GM19452 (cell line): Measurements from ENCODE around the gene XYLT1.
"Not testable (repeated sequence)": the region's sequence is repeated elsewhere in the genome, so short reads cannot be mapped to it uniquely, and the experiment has no call there.

Experiments used
- ATAC-seq: cut with Tn5 transposase; IDR thresholded peaks from one replicate; pipeline ENCODE4 v1.9.1; 2021; ENCODE audit not compliant: unreplicated experiment

The XYLT1 gene

DNA sequence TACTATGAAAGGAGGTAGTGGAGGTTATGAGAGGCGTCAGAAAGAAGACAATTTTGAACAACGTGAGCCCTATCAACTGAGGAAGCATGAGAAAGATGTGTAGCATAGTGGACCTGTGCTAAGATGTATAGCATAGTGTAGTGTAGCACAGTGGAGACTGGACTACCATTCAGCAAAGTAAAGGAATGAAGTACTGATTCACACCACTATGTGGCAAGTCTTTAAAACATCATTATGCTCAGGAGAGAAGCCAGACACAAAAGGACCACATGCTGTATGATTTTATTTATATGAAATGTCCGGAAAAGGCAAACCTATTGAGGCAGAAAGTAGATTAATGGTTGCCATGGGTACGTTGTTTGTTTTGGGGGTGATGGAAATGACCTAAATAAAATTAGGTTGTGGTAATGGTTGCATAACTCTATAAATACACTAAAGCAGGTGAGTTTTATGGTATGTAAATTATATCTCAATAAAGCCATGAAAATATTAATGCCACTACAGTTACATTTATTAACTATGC is 20.4 kb upstream of the XYLT1 start:
- ATAC-seq: no peak

GRCh38 chr16:17488506-17488905 is 17.7 kb upstream of the XYLT1 start:
- ATAC-seq: no peak

GRCh38 chr16:17483351-17483750 is 12.6 kb upstream of the XYLT1 start:
- ATAC-seq: no peak

GRCh38 chr16:17482341-17482740 is 11.6 kb upstream of the XYLT1 start:
- not testable (repeated sequence) for ATAC-seq

GRCh38 chr16:17481736-17482135 is 11.0 kb upstream of the XYLT1 start:
- ATAC-seq: no peak

DNA sequence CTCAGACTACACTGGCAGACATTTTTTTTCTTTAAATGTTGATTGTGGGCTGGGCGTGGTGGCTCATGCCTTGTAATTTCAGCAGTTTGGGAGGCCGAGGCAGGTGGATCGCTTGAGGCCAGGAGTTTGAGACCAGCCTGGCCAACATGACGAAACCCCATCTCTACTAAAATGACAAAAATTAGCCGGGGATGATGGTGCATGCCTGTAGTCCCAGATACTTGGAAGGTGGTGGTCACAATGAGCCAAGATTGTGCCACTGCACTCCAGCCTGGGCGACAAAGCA is 6.4 kb upstream of the XYLT1 start:
- not testable (repeated sequence) for ATAC-seq

- ATAC-seq: peak; percentile 53
Measured at GRCh38 chr16:17476414-17477259, 5.9 kb upstream of the XYLT1 start.

- ATAC-seq: no peak
Measured at GRCh38 chr16:17475104-17475503, 4.3 kb upstream of the XYLT1 start.

DNA sequence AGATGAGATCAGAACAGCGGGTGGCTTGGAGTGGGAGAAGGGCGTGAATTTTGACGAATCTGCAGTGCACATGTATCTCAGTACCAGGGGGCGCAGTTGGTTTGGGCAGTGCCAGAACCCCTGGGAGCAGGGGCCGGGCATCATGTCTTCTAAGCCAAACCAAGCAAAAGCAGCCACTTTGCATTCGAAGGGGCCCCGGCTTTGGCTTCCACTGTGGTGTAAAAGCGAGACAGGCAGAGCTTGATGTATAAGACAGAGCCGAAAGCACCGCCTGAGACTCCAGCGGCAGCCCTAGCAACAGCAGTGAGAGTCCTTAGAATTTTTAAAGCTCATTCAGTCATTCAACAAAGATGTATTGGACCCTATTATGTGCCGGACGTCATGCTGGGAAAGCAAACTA is 3.8 kb upstream of the XYLT1 start:
- no peak for ATAC-seq

GRCh38 chr16:17474037-17474436 is 3.3 kb upstream of the XYLT1 start:
- no peak for ATAC-seq

DNA sequence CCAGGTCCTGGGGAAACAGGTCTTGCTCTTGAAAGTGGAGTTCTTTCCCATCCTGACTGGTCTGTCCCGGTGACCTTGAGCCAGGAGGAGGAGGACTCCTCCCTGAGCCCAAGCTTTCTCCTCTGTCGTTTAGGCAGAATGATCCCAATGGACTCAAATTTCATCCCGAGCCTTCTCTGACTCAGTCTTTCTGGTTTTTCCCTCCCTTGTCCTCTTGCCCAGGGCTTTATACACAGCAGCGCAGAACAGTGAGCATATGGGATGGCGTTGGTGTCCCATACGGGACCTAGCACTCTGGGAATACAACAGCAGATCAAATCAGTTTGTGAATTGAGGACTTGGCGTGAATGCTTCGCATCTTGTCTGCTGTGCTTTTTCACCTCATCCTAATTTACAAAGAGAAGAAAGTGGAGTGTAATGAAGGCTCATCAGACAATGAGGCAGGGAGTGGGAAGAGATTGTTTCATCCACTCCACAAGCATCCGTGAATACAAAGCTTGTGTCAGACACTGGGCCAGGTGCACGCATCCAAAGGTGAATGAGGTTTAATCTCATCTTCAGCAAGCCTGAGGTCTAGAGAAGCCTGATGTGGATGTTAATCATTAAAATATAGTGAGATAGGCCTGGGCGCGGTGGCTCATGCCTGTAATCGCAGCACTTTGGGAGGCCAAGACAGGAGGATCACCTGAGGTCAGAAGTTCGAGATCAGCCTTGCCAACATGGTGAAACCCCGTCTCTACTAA is 1.1 kb upstream of the XYLT1 start:
- ATAC-seq: no peak

GRCh38 chr16:17470182-17470907 is 415 bp downstream of the XYLT1 start:
- no peak for ATAC-seq

DNA sequence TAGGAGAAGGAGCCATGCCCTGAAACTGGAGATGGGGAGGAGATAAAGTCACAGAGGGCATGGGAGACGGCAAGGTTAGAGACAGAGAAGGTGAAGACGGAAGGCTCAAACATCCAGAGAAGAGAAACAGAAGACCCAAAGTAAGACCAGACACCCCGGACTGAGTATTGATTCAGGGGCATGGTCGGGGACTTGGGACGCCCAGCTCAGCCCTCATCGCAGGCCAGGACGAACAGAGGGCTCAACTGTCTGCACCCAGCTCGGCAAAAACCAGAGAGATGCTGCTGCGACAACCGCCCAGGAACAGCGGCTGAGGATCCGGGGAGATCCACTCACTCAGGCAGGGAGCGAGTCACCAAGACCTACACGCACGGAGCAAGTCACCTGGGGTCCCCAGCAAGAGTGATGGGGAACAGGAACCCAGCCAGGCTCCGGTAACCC is 999 bp downstream of the XYLT1 start:
- no peak for ATAC-seq

DNA sequence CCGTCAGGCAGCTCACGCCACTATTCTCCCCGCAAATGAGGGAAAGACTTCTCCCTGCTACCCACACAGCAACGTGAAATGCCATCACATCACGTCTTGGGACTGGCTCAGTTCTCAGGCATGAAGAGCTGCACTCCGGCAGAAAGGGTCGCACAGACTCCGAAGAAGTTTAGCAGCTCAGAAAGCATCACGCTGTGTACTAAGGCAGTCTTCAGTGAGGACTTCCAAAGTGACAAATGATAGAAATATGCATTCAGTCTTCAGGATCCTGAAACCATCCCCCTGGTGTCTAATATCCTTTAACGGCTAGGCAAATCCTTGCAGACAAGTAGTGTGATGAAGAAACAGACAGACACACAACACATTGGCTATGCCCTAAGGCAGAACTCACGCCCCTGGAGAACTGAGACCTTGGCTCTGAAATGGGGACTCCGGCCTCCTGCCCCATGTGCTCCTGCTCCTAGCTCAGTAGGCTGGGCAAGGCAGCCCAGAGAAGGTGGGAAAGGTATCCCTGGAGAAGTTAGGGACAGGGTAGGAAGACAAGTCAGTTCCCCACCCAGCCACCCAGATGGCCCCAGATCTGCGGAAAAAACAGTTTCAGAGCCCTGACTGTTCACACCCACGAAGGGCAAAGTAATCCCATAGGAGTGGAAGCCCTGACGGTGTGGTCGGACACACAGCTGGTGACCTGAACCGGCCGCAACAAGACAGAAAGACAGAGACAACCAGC is 1.6 kb downstream of the XYLT1 start:
- no peak for ATAC-seq

- ATAC-seq: no peak
Measured at GRCh38 chr16:17468611-17469010, 2.1 kb downstream of the XYLT1 start.

- no peak for ATAC-seq
Measured at GRCh38 chr16:17467923-17468540, 2.7 kb downstream of the XYLT1 start.

- no peak for ATAC-seq
Measured at GRCh38 chr16:17466876-17467275, 3.9 kb downstream of the XYLT1 start.

DNA sequence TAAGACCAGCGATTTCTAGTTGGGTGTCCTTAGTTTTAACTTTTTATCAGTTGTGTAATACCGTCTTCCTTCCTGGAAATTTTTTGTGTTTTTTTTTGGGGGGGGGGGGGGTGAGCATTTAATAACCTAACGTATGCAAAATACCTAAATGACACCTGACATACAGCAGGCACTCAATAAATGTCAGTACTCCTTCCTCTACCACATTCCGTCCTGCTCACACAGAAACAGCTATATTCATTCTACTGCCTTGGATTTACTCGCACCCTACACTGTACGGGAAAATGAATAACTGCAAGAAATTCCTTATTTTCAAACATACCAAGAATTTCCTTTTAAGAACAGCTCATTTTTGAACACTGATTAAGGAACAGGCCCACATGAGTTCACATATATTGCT is 5.3 kb downstream of the XYLT1 start:
- no peak for ATAC-seq

- ATAC-seq: no peak
Measured at GRCh38 chr16:17463335-17463734, 7.4 kb downstream of the XYLT1 start.

DNA sequence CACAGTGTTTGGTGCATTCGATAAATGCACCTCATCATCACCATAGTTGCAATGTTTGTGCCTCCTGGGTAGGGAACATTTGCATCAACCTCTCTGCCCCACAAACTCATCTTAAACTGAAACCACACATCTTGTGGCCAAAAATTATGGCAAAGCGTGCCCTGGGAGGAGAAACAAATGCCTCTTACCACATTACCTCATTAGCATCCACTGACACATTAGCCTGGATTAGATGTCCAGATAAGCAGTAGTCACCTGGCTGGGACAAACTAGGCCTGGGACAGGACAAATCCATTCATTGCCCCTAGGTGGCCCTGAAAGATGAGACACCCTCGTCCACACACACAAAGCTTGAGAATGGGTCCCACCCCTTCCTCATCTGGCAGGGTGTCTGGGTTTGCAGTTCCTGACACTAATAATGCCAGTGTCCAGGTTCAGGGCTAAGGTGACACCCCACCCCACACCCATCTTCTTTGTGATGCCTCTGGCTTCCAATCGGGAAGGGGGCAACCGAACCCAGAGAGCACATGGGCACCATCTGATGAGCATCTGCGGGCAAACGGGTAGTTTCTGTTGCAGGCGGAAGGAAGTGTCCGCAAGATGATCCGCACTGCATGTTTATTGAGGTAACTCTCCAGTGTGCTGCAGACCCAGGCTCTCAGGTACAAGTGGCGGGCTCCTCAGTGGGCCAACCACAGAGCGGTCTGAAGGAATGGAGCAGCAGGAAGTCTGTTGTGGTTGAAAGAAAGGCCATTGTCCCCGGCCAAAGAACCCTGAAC is 8.6 kb downstream of the XYLT1 start:
- no peak for ATAC-seq
